GM12872 (cell line): ENCODE results near the gene TARBP1.

ENCODE experiments used
- CTCF ChIP-seq: IDR thresholded peaks from 3 replicates; pipeline ENCODE4 v1.5.1; 2011; ENCODE audit warnings: low read depth, mild to moderate bottlenecking, low read length, moderate library complexity; ENCODE audit not compliant: insufficient read depth

Gene TARBP1

GRCh38 chr1:234375672-234376071 lies 103.3 kb downstream of the TARBP1 start:
- TF ChIP-seq CTCF, result no peak

GRCh38 chr1:234373959-234374254 lies 105.1 kb downstream of the TARBP1 start:
- no peak for TF ChIP-seq CTCF

GRCh38 chr1:234373064-234373958 lies 105.7 kb downstream of the TARBP1 start, which contains the start of gene COA6:
COA6 (plus strand) TSS chr1:234373456; CDS start chr1:234373467, 11 bp downstream.
- TF ChIP-seq CTCF, result no peak

- TF ChIP-seq CTCF, result no peak
Measured at GRCh38 chr1:234372011-234372757, 106.8 kb downstream of the TARBP1 start.

- TF ChIP-seq CTCF, result no peak
Measured at GRCh38 chr1:234371414-234371813, 107.6 kb downstream of the TARBP1 start.

- TF ChIP-seq CTCF, result no peak
Measured at GRCh38 chr1:234369784-234370183, 109.2 kb downstream of the TARBP1 start.

- TF ChIP-seq CTCF, result no peak
Measured at GRCh38 chr1:234369033-234369430, 109.9 kb downstream of the TARBP1 start.
